NCI-H2227 (cell line): ENCODE data around the gene HSFX4.
A peak's percentile ranks its signal among the peaks of the same experiment; 100 is the strongest.
"Not testable (repeated sequence)": the region's sequence is repeated elsewhere in the genome, so short reads cannot be mapped to it uniquely, and the experiment has no call there.

ENCODE experiments used
- DNase-seq: peaks from one replicate; lab custom pipeline; 2025; ENCODE audit not compliant: unreplicated experiment; lab: John Stamatoyannopoulos, UW

Gene HSFX4

GRCh38 chrX:149929400-149929799, at the start of gene HSFX4:
Gene HSFX4 (plus strand): TSS chrX:149929573. CDS start chrX:149929645, 72 bp downstream.
- DNase-seq: not testable (repeated sequence)

GRCh38 chrX:149881081-149881711, 48.2 kb upstream of the HSFX4 start, which contains the start of gene MAGEA8:
Gene MAGEA8 (plus strand): TSS chrX:149881183. CDS start chrX:149884273, 3,090 bp downstream.
- no peak for DNase-seq

GRCh38 chrX:149890828-149891227, 38.5 kb upstream of the HSFX4 start:
- not testable (repeated sequence) for DNase-seq

GRCh38 chrX:149898554-149898953, 30.8 kb upstream of the HSFX4 start:
- DNase-seq: no peak

- DNase-seq: no peak
Observed at GRCh38 chrX:149903889-149904748, 25.3 kb upstream of the HSFX4 start.

GRCh38 chrX:149908308-149908707, 21.1 kb upstream of the HSFX4 start:
- no peak for DNase-seq

GRCh38 chrX:149908727-149909126, 20.6 kb upstream of the HSFX4 start:
- DNase-seq: no peak

- no peak for DNase-seq
Observed at GRCh38 chrX:149909324-149910177, 19.8 kb upstream of the HSFX4 start.

- no peak for DNase-seq
Observed at GRCh38 chrX:149910178-149910695, 19.1 kb upstream of the HSFX4 start.

- DNase-seq: no peak
Observed at GRCh38 chrX:149916745-149917392, 12.5 kb upstream of the HSFX4 start.

- not testable (repeated sequence) for DNase-seq
Observed at GRCh38 chrX:149923836-149924235, 5.5 kb upstream of the HSFX4 start.

GRCh38 chrX:149924434-149924833, 4.9 kb upstream of the HSFX4 start:
- not testable (repeated sequence) for DNase-seq

GRCh38 chrX:149927245-149927963, 2.0 kb upstream of the HSFX4 start:
- DNase-seq: not testable (repeated sequence)

- DNase-seq: not testable (repeated sequence)
Observed at GRCh38 chrX:149927964-149928258, 1.5 kb upstream of the HSFX4 start.

- DNase-seq: not testable (repeated sequence)
Observed at GRCh38 chrX:149928635-149929034, 738 bp upstream of the HSFX4 start.

GRCh38 chrX:149931355-149931754, 2.0 kb downstream of the HSFX4 start:
- not testable (repeated sequence) for DNase-seq

- DNase-seq: not testable (repeated sequence)
Observed at GRCh38 chrX:149932150-149932549, 2.8 kb downstream of the HSFX4 start.

- not testable (repeated sequence) for DNase-seq
Observed at GRCh38 chrX:149932970-149933369, 3.6 kb downstream of the HSFX4 start.

GRCh38 chrX:149933547-149933946, 4.2 kb downstream of the HSFX4 start:
- DNase-seq: not testable (repeated sequence)

GRCh38 chrX:149937328-149937727, 8.0 kb downstream of the HSFX4 start:
- DNase-seq: peak; percentile 18
